Measurements from ENCODE around the gene ARSJ. TPM values are rescaled to one million over a fixed set of nuclear protein-coding genes. Genes with fewer than 3 reads are reported as not detected.

Gene ARSJ
- polyA plus RNA-seq, 6 donors from 2014 or later: not detected

DNA sequence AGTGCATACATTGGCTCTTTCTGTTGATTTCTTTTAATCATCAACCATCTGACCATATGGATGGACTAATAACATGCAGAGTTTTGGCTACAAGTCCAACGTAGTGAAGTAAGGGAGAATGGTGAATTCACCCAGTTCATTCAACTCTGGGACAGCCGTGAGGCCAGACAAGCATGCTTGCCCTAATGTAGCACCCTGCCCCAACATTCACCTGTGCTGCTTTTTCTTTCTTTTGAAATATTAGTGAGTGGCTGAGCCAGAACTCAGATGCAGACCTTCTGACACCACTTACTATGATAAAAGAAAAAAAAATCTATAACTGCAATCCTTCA, 17.5 kb downstream of the ARSJ start:
- Mint-ChIP-seq H3K27me3 (peaks cover 20 to 39% (median 33%) of the 10 kb centered on the region in 3 donors), H3K9me3 (peaks cover 6 to 19% (median 9%) of the 10 kb centered on the region in 7 donors), H3K4me3 (no peak overlapping the region), H3K27ac (no peak overlapping the region), H3K4me1 (no peaks in the 10 kb centered on the region), H3K36me3 (peaks cover 0 to 14% of the 10 kb centered on the region in 2 donors)
- no peak for DNase-seq
- no peak for ATAC-seq (ENCODE audit: low read depth in 2 of 2)

DNA sequence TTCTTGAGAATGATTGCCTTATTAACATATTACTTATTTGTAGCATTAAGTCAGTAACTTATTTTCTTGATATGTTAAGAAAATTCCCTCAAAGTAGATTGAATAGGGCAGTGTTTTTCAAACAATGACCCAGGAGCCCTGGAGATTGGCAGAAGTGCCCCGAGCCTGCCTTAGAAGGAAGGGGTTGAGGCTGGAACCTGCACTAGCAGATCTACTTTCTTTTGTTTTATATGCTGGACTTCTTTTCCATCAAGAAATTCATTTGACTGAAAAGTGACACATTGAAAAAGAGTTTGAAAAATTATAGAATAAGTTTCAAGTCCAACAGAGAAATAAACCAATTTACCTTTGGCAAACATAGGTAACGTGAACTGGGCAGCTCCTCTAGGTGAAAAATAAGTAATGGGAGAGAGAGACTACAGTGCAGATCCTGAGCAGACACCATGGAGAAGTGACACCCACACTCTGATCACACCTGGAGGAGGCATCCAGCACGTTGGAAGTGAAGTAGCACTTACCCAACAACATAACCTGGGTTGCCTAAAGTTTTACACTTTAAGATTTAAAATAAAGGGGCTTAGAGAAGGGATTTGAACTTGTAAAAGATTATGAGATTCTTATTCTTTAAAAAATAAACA, 18.6 kb downstream of the ARSJ start:
- H3K27ac Mint-ChIP-seq: no peak overlapping the region

DNA sequence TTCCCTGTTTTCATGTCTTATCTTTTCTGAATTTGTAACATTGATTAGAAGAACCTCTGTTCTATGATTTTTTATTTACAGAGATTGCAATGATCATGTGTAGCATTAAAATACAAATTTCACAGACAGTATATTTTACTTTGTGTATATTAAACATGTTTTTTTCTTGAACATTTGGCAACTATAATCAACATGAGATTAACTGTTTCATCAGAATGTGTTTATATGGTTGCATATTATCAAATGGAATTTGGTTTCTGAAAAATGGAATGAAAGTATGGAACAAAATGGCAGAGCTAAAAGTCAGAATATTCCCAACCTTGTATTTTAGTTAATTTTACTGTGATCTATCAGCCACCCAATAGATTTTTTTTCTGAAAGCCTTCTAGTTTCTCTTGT, 19.9 kb downstream of the ARSJ start:
- no peak overlapping the region for H3K27ac Mint-ChIP-seq

More for the DNA sequence above, 18.6 kb downstream of the ARSJ start:
- DNase-seq (no peak), ATAC-seq (ENCODE audit: low read depth in 2 of 2) (no peak)
- H3K9me3 Mint-ChIP-seq: peaks cover 6 to 19% (median 9%) of the 10 kb centered on the region in 7 donors
- H3K4me1 Mint-ChIP-seq: no peaks in the 10 kb centered on the region
- peaks cover 16 to 45% (median 39%) of the 10 kb centered on the region in 3 donors for H3K27me3 Mint-ChIP-seq
- H3K36me3 Mint-ChIP-seq: peaks cover 0 to 14% of the 10 kb centered on the region in 2 donors
- no peak overlapping the region for H3K4me3 Mint-ChIP-seq

DNA sequence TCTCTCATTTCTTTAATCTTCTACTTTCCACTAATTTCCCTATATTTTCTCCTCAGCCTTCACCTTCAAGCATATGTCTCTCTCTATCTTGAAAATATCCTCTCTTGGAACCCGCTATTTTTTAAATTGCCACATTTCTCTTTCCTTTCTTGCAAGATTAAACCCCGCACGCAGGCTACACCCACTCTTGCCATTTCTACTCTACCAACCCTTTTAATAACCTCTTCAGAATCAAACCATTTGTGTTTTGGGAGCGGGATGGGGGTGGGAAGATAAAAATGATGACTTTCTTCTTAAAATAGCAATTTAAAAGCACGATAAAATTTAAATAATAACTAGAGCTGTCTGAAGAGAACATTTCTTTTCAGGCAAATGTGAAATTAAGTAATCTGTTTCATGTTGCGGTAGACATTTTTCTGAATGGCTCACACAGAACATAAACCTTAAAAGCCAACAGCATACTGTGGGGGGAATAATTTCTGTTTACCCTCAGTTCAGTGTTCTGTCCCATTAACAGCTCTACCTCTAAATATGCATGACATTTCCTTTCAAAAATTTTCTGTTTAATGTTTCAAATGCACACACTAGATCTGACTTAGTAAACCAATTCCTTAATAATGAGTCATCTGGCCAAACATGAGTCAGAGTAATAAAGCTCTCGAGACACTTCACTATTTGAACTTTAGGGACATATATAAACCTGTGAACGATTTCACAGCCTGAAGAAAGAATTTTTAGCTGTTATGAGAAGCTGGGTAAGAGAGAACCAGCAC, 20.5 kb downstream of the ARSJ start:
- no peak for ATAC-seq (ENCODE audit: low read depth in 2 of 2)
- no peaks in the 10 kb centered on the region for H3K4me1 Mint-ChIP-seq

More for the DNA sequence above, 19.9 kb downstream of the ARSJ start:
- Mint-ChIP-seq H3K27me3 (peaks cover 16 to 45% (median 39%) of the 10 kb centered on the region in 3 donors), H3K9me3 (peaks cover 6 to 19% (median 9%) of the 10 kb centered on the region in 7 donors), H3K4me1 (no peaks in the 10 kb centered on the region), H3K4me3 (no peak overlapping the region), H3K36me3 (peaks cover 0 to 14% of the 10 kb centered on the region in 2 donors)
- ATAC-seq (ENCODE audit: low read depth in 2 of 2): no peak
- no peak for DNase-seq

DNA sequence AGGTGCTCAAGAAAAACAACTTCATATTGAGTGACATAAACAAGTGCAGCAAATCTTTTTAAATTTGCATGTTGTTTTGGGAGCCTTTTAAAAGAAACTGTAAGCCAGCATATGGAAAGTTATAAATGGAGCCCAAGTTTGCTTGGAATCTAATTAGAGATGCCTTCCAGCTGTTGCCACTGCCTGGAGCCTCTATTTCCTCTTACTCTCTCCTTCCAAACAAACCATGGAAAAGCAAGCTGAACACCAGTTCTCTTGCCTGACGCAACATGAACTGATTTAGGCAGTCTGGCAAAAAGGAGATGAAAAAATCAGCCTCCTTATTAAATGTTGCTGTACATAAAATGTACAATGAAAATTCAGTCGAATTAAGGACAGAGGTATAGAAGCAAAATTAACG, 21.5 kb downstream of the ARSJ start:
- ATAC-seq (ENCODE audit: low read depth in 2 of 2) (no peak), DNase-seq (no peak)
- H3K36me3 Mint-ChIP-seq: peaks cover 0 to 8% of the 10 kb centered on the region in 2 donors
- no peak overlapping the region for H3K4me3 Mint-ChIP-seq
- H3K9me3 Mint-ChIP-seq: peaks cover under 1 to 7% (median 6%) of the 10 kb centered on the region in 7 donors
- H3K27ac Mint-ChIP-seq: no peak overlapping the region
- H3K27me3 Mint-ChIP-seq: peaks cover 15 to 41% (median 35%) of the 10 kb centered on the region in 3 donors
- no peaks in the 10 kb centered on the region for H3K4me1 Mint-ChIP-seq

More for the DNA sequence above, 20.5 kb downstream of the ARSJ start:
- H3K27ac Mint-ChIP-seq: no peak overlapping the region
- H3K9me3 Mint-ChIP-seq: peaks cover 6 to 14% (median 9%) of the 10 kb centered on the region in 7 donors
- peaks cover 16 to 45% (median 39%) of the 10 kb centered on the region in 3 donors for H3K27me3 Mint-ChIP-seq
- DNase-seq: no peak
- H3K4me3 Mint-ChIP-seq: peak overlapping the region in 1 of 8 donors; percentile 24
- peaks cover 0 to 14% of the 10 kb centered on the region in 2 donors for H3K36me3 Mint-ChIP-seq

DNA sequence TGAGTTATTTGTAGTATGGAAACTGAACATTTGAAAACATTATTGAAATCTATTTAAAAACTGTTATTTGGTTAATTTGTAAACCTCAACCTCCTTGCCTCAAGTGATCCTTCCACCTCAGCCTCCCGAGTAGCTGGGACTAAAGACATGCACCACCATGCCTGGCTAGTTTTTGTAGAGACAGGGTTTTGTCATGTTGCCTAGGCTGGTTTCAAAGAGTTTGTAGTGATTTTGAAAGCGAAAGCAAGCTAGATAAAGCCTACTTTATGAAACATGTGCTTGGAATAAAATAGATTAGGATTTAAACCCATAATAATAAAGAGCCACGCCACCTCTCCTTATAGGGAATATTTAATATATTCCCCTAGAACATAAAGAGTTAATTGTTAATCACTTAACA, 23.5 kb downstream of the ARSJ start:
- Mint-ChIP-seq H3K4me1 (no peaks in the 10 kb centered on the region), H3K27ac (no peak overlapping the region), H3K27me3 (peaks cover 14 to 42% (median 28%) of the 10 kb centered on the region in 3 donors), H3K4me3 (no peak overlapping the region), H3K36me3 (no peaks in the 10 kb centered on the region), H3K9me3 (no peaks in the 10 kb centered on the region)
- DNase-seq: no peak
- ATAC-seq (ENCODE audit: low read depth in 2 of 2): no peak

DNA sequence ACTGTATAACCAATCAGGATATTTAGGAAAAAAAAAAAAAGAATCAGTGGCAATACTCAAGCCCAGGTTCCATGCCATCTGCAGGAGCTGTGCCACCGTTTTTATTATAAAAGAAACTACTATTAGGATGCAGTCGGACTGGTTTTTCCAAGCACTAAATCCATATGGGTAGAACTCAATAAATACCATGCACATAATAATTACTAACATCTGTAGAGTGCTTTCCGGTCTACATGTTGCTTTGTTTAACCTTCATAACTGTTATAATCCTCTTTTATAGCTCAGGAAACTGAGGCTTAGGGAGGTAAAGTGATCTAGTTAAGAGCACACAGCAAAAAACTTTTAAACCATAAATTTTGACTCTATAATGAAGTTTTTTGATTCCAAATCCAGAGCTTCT, 24.0 kb downstream of the ARSJ start:
- Mint-ChIP-seq H3K27me3 (peaks cover 14 to 42% (median 30%) of the 10 kb centered on the region in 3 donors), H3K4me1 (no peaks in the 10 kb centered on the region), H3K27ac (no peak overlapping the region), H3K36me3 (no peaks in the 10 kb centered on the region), H3K4me3 (no peak overlapping the region), H3K9me3 (no peaks in the 10 kb centered on the region)
- DNase-seq (no peak), ATAC-seq (ENCODE audit: low read depth in 2 of 2) (no peak)

DNA sequence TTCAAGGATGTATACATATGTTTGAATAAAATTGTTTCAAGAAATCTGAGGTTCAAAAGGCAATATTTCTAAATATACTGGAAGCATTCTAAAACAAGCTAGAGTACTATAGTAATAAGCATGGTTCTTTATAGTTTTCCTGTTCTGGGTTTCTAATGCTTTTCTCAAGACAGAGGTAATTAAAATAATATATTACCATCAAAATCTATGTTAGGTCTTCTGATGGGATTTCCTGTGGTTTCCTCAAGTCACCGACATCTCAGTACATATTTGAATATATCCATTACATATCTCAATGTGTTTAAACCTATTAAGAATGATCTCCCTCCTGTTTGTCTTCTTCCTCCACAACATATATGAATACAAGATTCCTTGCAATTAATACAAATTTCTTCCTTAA, 25.6 kb downstream of the ARSJ start:
- no peak overlapping the region for H3K27ac Mint-ChIP-seq
- no peaks in the 10 kb centered on the region for H3K36me3 Mint-ChIP-seq
- H3K4me3 Mint-ChIP-seq: no peak overlapping the region
- H3K9me3 Mint-ChIP-seq: no peaks in the 10 kb centered on the region
- H3K27me3 Mint-ChIP-seq: peaks cover 5 to 38% (median 36%) of the 10 kb centered on the region in 3 donors
- no peak for ATAC-seq (ENCODE audit: low read depth in 2 of 2)
- no peaks in the 10 kb centered on the region for H3K4me1 Mint-ChIP-seq
- no peak for DNase-seq

DNA sequence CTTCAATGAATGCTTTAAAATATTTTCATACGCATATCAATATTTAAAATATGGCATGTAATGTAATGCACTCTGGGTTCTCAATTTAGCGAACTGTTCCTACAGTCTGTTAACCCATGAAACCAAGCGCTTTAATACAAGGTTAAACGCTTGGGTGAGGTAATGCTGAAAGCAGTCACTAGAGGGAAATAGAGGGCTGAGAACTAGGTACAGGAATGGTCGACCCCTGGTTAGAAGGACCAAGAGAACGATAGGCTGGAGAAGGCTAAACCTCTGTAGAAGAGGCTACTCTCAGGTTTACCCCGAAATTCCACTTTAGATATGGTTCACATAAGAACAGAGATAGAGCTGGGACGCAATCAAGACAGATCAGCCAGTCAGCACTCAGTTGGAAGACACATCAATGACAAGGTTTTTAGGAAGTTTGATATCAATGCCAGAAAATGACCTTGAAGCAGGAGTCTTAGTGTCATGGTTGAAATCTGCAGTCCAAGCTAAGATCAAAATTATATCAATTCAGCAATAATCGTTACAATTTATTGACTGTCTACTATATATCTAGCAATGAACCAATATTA, 26.9 kb downstream of the ARSJ start:
- peak; percentile 6 for DNase-seq
- Mint-ChIP-seq H3K4me1 (no peaks in the 10 kb centered on the region), H3K4me3 (no peak overlapping the region), H3K36me3 (no peaks in the 10 kb centered on the region), H3K27ac (peak overlapping the region in 1 of 6 donors; percentile 21), H3K9me3 (no peaks in the 10 kb centered on the region), H3K27me3 (peaks cover 5 to 33% (median 25%) of the 10 kb centered on the region in 3 donors)
- peak; percentile 58 to 62 for ATAC-seq (ENCODE audit: low read depth in 2 of 2)

DNA sequence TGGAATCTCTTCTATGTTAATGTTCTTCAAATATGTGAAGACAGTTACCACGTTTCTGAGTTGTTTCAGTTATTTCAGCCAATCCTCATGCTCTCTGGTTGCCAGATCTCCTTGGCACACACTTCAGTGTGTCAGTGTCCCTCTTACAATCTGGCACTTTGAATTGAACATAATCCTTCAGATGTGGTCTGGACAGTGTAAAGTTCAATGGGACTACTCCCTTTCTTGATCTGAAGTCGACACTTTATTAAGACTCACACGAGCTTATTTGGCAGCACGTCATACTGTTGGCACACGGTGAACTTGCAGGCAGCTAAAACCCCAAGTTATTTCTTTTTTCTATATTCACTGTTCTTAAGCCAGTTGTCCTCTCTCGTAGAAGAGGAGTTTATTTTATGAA, 28.2 kb downstream of the ARSJ start:
- Mint-ChIP-seq H3K27me3 (peaks cover 5 to 26% (median 18%) of the 10 kb centered on the region in 3 donors), H3K36me3 (no peaks in the 10 kb centered on the region), H3K4me3 (no peak overlapping the region), H3K27ac (no peak overlapping the region), H3K9me3 (no peaks in the 10 kb centered on the region), H3K4me1 (no peaks in the 10 kb centered on the region)
- DNase-seq (no peak), ATAC-seq (ENCODE audit: low read depth in 2 of 2) (no peak)

DNA sequence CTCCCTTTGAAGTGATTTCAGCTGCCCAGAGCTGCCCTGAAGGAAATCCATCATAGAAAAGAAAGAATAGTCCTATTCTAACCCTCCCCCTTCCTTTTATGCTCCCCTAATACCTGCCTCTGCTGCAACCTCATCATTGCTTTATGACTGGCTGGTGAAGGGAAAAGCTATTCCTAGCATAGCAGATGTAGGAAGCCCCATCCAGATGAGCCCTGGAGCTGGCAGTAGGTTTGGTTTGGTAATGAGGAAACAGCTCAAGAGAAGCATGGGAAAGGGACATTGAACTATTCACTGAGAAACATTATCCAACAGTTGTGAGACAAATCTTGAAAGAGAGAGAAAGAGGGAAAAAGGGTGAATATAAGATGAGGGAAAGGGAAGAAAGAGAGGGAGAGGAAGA, 29.2 kb downstream of the ARSJ start:
- Mint-ChIP-seq H3K4me1 (no peaks in the 10 kb centered on the region), H3K36me3 (no peaks in the 10 kb centered on the region), H3K27me3 (peaks cover 5 to 22% (median 14%) of the 10 kb centered on the region in 3 donors), H3K27ac (no peak overlapping the region), H3K4me3 (no peak overlapping the region), H3K9me3 (no peaks in the 10 kb centered on the region)
- ATAC-seq (ENCODE audit: low read depth in 2 of 2) (no peak), DNase-seq (no peak)

DNA sequence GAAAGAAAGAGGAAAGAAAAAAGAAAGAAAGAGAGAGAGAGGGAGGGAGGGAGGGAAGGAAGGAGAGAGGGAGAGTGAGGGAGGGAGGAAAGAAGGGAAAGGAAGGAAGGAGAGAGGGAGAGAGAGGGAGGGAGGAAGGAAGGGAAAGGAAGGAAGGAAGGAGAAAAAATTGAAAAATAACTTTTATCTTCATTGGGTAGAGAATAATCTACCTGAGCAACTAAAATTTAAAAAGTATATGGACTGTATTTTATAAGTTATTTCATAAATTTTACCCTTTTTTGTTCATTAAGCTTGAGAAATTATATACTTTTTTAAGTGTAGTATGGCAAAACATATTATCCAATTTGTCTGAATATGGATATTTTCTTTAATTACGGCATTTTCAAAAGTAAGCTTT, 32.0 kb downstream of the ARSJ start:
- DNase-seq (no peak), ATAC-seq (ENCODE audit: low read depth in 2 of 2) (no peak)
- peaks cover 3 to 40% (median 25%) of the 10 kb centered on the region in 3 donors for H3K27me3 Mint-ChIP-seq
- no peaks in the 10 kb centered on the region for H3K36me3 Mint-ChIP-seq
- no peaks in the 10 kb centered on the region for H3K9me3 Mint-ChIP-seq
- no peaks in the 10 kb centered on the region for H3K4me1 Mint-ChIP-seq
- peak overlapping the region in 1 of 6 donors; percentile 9 for H3K27ac Mint-ChIP-seq
- H3K4me3 Mint-ChIP-seq: peak overlapping the region in 1 of 8 donors; percentile 56

DNA sequence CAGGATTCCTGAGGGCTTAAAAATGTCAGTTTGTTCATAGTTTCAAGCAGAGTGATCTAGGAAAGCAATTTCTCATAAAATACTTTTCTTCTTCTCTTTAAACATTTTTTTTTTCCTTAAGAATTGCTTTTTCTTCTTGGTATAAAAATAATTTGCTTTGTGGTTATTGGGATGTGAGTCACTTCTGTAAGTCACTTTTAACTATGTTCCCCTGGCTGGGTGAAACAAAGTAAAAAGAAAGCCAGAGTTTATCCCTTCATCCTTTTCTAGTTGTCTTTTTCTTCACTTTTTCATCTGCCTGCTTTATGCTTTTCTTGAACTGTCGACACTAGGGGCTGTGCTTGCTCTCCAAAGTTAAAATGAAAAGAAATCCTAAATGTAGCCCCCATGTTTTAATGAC, 33.5 kb downstream of the ARSJ start:
- no peak for ATAC-seq (ENCODE audit: low read depth in 2 of 2)
- Mint-ChIP-seq H3K27me3 (peaks cover 3 to 32% (median 20%) of the 10 kb centered on the region in 3 donors), H3K4me1 (no peaks in the 10 kb centered on the region), H3K9me3 (no peaks in the 10 kb centered on the region), H3K4me3 (no peak overlapping the region), H3K36me3 (no peaks in the 10 kb centered on the region), H3K27ac (no peak overlapping the region)
- no peak for DNase-seq

DNA sequence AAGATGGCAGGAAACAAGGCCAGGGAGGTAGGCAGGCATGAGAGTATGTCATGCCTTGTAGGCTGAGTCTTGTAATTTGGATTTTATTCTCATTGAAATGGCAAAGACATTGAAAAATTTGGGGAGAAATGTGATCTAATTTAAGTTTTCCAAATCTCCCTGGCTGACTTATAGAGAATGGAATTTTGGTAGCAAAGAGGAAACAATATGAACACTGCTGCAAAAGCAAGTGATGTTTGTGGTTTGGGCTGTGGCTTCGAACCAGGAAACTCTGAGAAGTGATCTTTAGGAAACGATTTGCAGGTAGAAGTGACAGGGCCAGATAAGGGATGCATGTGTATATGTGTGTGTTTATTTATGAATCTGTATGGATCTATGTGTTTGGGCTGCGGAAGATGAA, 35.6 kb downstream of the ARSJ start:
- H3K9me3 Mint-ChIP-seq: peaks cover 0 to 4% (median 0%) of the 10 kb centered on the region in 7 donors
- DNase-seq (no peak), ATAC-seq (ENCODE audit: low read depth in 2 of 2) (no peak)
- H3K27ac Mint-ChIP-seq: no peak overlapping the region
- H3K27me3 Mint-ChIP-seq: peaks cover 3 to 21% (median 20%) of the 10 kb centered on the region in 3 donors
- no peaks in the 10 kb centered on the region for H3K4me1 Mint-ChIP-seq
- H3K4me3 Mint-ChIP-seq: no peak overlapping the region
- no peaks in the 10 kb centered on the region for H3K36me3 Mint-ChIP-seq
